WTC11 (cell line): ENCODE results near the gene DHX29. TPM values are rescaled to one million over a fixed set of nuclear protein-coding genes. Genes with fewer than 3 reads are reported as not detected.

ENCODE experiments used
- ATAC-seq: fragments of 200-7000 bp; cut with Tn5 transposase; 2 replicates; pipeline ENCODE4 v1.10.0; 2021; ENCODE audit warnings: mild to moderate bottlenecking, moderate library complexity
- CTCF ChIA-PET: fragments of 300-600 bp; sonication (Branson Sonifier 250); formaldehyde crosslinking; loops from one replicate; lab custom pipeline; 2021; ENCODE audit warnings: antibody characterized with exemption; lab: Charles Lee
- POLR2A ChIA-PET: fragments of 350-600 bp; sonication (Branson Sonifier 250); formaldehyde crosslinking; loops from one replicate; lab custom pipeline; 2021; ENCODE audit warnings: antibody characterized with exemption; lab: Charles Lee
- DNase-seq: peaks from one replicate; pipeline ENCODE4 v3.0.0; 2021; ENCODE audit warnings: low spot score
- H3K27ac Mint-ChIP-seq: 2 replicates; pipeline ENCODE4 v1.8.0; 2021; ENCODE audit warnings: mixed read lengths
- H3K27me3 Mint-ChIP-seq: 2 replicates; pipeline ENCODE4 v1.8.0; 2021; ENCODE audit warnings: low read depth, mild to moderate bottlenecking, moderate library complexity, mixed read lengths
- H3K36me3 Mint-ChIP-seq: 2 replicates; pipeline ENCODE4 v1.8.0; 2021; ENCODE audit warnings: mixed read lengths
- H3K4me1 Mint-ChIP-seq: 2 replicates; pipeline ENCODE4 v1.8.0; 2022; ENCODE audit warnings: mixed read lengths
- H3K4me3 Mint-ChIP-seq: 2 replicates; pipeline ENCODE4 v1.8.0; 2021; ENCODE audit warnings: mild to moderate bottlenecking, moderate library complexity, mixed read lengths
- H3K9me3 Mint-ChIP-seq: 2 replicates; pipeline ENCODE4 v1.8.0; 2021; ENCODE audit warnings: mixed read lengths
- CREB1 ChIP-seq: sonication (generic); formaldehyde crosslinking; IDR thresholded peaks from 2 replicates; pipeline ENCODE4 v1.8.0; 2023; ENCODE audit warnings: mild to moderate bottlenecking, missing genetic modification reagents
- ETV6 ChIP-seq: sonication (generic); formaldehyde crosslinking; IDR thresholded peaks from 2 replicates; pipeline ENCODE4 v1.8.1; 2022; ENCODE audit warnings: mild to moderate bottlenecking, missing genetic modification reagents
- FOXJ3 ChIP-seq: sonication (generic); formaldehyde crosslinking; IDR thresholded peaks from 2 replicates; pipeline ENCODE4 v1.9.0; 2021; ENCODE audit warnings: missing genetic modification reagents, mild to moderate bottlenecking, borderline replicate concordance
- GABPB1 ChIP-seq: sonication (generic); formaldehyde crosslinking; IDR thresholded peaks from 2 replicates; pipeline ENCODE4 v1.8.1; 2023; ENCODE audit warnings: mild to moderate bottlenecking, missing genetic modification reagents
- GRHL2 ChIP-seq: fragments of 250-450 bp; sonication (Bioruptor Pico); IDR thresholded peaks from 2 replicates; pipeline ENCODE4 v1.8.0; 2022; ENCODE audit warnings: mild to moderate bottlenecking, moderate library complexity; ENCODE audit not compliant: insufficient replicate concordance, severe bottlenecking
- IRF2 ChIP-seq: sonication (generic); formaldehyde crosslinking; IDR thresholded peaks from 2 replicates; pipeline ENCODE4 v1.8.0; 2022; ENCODE audit warnings: low read depth, missing genetic modification reagents, borderline replicate concordance
- JUN ChIP-seq: sonication (generic); formaldehyde crosslinking; IDR thresholded peaks from 2 replicates; pipeline ENCODE4 v1.8.0; 2023; ENCODE audit warnings: mild to moderate bottlenecking, missing genetic modification reagents
- RORB ChIP-seq: fragments of 250-450 bp; sonication (Bioruptor Pico); IDR thresholded peaks from 2 replicates; pipeline ENCODE4 v1.9.0; 2021; ENCODE audit warnings: mild to moderate bottlenecking
- SOX15 ChIP-seq: fragments of 250-450 bp; sonication (Bioruptor Pico); IDR thresholded peaks from 2 replicates; pipeline ENCODE4 v1.9.0; 2021; ENCODE audit warnings: mild to moderate bottlenecking
- TEAD1 ChIP-seq: sonication (generic); formaldehyde crosslinking; IDR thresholded peaks from 2 replicates; pipeline ENCODE4 v1.8.0; 2022; ENCODE audit warnings: mild to moderate bottlenecking, missing genetic modification reagents
- ZBTB21 ChIP-seq: sonication (generic); formaldehyde crosslinking; IDR thresholded peaks from 2 replicates; pipeline ENCODE4 v1.8.1; 2023; ENCODE audit warnings: mild to moderate bottlenecking, missing genetic modification reagents, borderline replicate concordance
- ZNF263 ChIP-seq: sonication (generic); formaldehyde crosslinking; IDR thresholded peaks from 2 replicates; pipeline ENCODE4 v1.8.1; 2022; ENCODE audit warnings: low read depth, mild to moderate bottlenecking, moderate library complexity, missing genetic modification reagents
- total RNA-seq: library from RNA; stranded (reverse); gene quantifications from 3 replicates; pipeline ENCODE4 v1.2.3, GENCODE V29; 2021
- TF ChIP-seq, protein P1 (sequence below): sonication (generic); formaldehyde crosslinking; IDR thresholded peaks from 2 replicates; pipeline ENCODE4 v1.8.1; 2023; ENCODE audit warnings: mild to moderate bottlenecking, missing genetic modification reagents
- TF ChIP-seq, protein P2 (sequence below): sonication (generic); formaldehyde crosslinking; IDR thresholded peaks from 2 replicates; pipeline ENCODE4 v1.8.0; 2023; ENCODE audit warnings: missing genetic modification reagents, mild to moderate bottlenecking, borderline replicate concordance
- TF ChIP-seq, protein P3 (sequence below): sonication (generic); formaldehyde crosslinking; conservative IDR thresholded peaks from 2 replicates; pipeline ENCODE4 v1.8.1; 2022; ENCODE audit warnings: mild to moderate bottlenecking, missing genetic modification reagents
- TF ChIP-seq, protein P4 (sequence below): fragments of 250-450 bp; sonication (Bioruptor Pico); IDR thresholded peaks from 2 replicates; pipeline ENCODE4 v1.9.0; 2021; ENCODE audit warnings: moderate library complexity, mild to moderate bottlenecking, inconsistent platforms, borderline replicate concordance
- TF ChIP-seq, protein P5 (sequence below): fragments of 250-450 bp; sonication (Bioruptor Pico); IDR thresholded peaks from 2 replicates; pipeline ENCODE4 v1.9.0; 2021; ENCODE audit warnings: mild to moderate bottlenecking, borderline replicate concordance
- TF ChIP-seq, protein P6 (sequence below): sonication (generic); formaldehyde crosslinking; IDR thresholded peaks from 2 replicates; pipeline ENCODE4 v1.8.0; 2022; ENCODE audit warnings: mild to moderate bottlenecking, missing genetic modification reagents

The DHX29 gene
- total RNA-seq, 1 experiment from 2014 or later, result 29.7 TPM

DNA sequence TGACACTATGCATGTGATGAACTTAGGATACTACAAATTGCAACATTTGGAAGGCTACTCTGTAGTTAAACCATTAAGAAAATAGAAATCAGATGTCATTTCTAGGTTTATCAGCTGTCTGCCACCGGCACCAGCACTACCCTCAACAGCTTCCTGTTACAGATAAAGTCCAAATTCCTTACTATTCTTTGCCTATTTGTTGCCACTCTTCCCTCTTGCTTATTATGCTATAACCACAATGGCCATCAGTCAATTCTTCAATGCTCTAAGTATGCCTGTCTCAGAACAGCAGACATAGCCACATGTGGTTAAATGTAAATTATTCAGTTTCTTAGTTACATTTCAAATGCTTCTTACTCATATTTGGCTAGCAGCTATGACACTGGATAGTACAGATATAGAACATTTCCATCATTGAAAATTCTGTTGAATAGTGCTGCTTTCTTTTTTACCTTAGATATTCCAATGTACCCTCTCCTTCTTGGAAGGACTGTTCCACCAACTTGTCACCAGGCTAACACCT, 21.0 kb downstream of the DHX29 start (continued):
- TF ChIP-seq IRF2 (no peak), CREB1 (CRISPR knock-in tag) (no peak)
- TF ChIP-seq, protein P1, sequence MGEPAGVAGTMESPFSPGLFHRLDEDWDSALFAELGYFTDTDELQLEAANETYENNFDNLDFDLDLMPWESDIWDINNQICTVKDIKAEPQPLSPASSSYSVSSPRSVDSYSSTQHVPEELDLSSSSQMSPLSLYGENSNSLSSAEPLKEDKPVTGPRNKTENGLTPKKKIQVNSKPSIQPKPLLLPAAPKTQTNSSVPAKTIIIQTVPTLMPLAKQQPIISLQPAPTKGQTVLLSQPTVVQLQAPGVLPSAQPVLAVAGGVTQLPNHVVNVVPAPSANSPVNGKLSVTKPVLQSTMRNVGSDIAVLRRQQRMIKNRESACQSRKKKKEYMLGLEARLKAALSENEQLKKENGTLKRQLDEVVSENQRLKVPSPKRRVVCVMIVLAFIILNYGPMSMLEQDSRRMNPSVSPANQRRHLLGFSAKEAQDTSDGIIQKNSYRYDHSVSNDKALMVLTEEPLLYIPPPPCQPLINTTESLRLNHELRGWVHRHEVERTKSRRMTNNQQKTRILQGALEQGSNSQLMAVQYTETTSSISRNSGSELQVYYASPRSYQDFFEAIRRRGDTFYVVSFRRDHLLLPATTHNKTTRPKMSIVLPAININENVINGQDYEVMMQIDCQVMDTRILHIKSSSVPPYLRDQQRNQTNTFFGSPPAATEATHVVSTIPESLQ (CRISPR knock-in tag), result no peak

DNA sequence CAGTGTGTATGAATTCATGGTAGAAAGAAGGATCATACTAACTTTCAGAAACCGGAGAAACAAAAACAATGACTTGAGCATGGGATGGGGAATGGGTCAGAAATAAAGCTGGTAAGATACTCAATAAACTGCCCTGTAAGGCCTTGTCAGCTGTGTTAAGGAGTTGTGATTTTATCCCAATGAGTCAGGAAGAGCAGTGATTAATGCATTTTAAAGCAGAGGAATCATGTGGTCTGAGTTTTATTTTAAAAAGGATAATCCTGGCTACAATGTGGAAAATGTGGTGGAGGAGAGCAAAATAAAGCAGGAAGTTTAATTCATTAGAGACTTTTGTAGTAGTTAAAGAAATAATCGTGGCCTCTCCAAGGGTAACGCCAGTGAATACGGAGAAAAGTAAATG, 28.7 kb downstream of the DHX29 start:
- ChIA-PET CTCF (no interaction called here), POLR2A (no interaction called here)
- Mint-ChIP-seq H3K4me1 (no peaks in the 10 kb centered on the region), H3K27ac (no peak overlapping the region), H3K36me3 (peaks cover 35% of the 10 kb centered on the region), H3K4me3 (no peak overlapping the region), H3K27me3 (no peaks in the 10 kb centered on the region), H3K9me3 (no peaks in the 10 kb centered on the region)
- TF ChIP-seq ETV6 (no peak), SOX15 (CRISPR knock-in tag) (no peak), GABPB1 (CRISPR knock-in tag) (no peak), ZNF263 (CRISPR knock-in tag) (no peak), GRHL2 (CRISPR knock-in tag) (no peak), FOXJ3 (CRISPR knock-in tag) (no peak)
- TF ChIP-seq, protein P2, sequence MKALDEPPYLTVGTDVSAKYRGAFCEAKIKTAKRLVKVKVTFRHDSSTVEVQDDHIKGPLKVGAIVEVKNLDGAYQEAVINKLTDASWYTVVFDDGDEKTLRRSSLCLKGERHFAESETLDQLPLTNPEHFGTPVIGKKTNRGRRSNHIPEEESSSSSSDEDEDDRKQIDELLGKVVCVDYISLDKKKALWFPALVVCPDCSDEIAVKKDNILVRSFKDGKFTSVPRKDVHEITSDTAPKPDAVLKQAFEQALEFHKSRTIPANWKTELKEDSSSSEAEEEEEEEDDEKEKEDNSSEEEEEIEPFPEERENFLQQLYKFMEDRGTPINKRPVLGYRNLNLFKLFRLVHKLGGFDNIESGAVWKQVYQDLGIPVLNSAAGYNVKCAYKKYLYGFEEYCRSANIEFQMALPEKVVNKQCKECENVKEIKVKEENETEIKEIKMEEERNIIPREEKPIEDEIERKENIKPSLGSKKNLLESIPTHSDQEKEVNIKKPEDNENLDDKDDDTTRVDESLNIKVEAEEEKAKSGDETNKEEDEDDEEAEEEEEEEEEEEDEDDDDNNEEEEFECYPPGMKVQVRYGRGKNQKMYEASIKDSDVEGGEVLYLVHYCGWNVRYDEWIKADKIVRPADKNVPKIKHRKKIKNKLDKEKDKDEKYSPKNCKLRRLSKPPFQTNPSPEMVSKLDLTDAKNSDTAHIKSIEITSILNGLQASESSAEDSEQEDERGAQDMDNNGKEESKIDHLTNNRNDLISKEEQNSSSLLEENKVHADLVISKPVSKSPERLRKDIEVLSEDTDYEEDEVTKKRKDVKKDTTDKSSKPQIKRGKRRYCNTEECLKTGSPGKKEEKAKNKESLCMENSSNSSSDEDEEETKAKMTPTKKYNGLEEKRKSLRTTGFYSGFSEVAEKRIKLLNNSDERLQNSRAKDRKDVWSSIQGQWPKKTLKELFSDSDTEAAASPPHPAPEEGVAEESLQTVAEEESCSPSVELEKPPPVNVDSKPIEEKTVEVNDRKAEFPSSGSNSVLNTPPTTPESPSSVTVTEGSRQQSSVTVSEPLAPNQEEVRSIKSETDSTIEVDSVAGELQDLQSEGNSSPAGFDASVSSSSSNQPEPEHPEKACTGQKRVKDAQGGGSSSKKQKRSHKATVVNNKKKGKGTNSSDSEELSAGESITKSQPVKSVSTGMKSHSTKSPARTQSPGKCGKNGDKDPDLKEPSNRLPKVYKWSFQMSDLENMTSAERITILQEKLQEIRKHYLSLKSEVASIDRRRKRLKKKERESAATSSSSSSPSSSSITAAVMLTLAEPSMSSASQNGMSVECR (CRISPR knock-in tag), result no peak
- TF ChIP-seq, protein P3, sequence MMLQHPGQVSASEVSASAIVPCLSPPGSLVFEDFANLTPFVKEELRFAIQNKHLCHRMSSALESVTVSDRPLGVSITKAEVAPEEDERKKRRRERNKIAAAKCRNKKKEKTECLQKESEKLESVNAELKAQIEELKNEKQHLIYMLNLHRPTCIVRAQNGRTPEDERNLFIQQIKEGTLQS (CRISPR knock-in tag), result no peak
- TF ChIP-seq, protein P4, sequence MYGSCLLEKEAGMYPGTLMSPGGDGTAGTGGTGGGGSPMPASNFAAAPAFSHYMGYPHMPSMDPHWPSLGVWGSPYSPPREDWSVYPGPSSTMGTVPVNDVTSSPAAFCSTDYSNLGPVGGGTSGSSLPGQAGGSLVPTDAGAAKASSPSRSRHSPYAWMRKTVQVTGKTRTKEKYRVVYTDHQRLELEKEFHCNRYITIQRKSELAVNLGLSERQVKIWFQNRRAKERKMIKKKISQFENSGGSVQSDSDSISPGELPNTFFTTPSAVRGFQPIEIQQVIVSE (CRISPR knock-in tag), result no peak
- ATAC-seq (no peak), DNase-seq (no peak)

DNA sequence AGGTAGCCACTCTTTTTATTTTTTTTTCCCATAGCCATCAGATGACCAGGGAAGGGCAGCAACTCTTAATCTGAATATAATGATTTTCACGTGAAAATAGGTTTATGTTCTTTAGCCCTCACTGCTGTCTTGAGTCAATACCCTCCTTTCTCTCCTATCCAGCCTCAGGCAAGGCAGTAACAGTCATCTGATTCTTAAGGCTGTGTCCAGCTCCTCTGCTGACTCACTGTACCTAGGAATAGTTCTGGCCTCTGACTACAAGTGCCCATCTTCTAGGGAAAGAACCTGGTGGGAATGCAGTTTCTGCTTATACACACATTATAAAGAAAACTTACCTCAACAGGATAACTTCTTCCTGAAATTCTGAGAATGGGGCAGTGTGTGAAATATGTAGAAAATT, 30.7 kb downstream of the DHX29 start:
- ChIA-PET POLR2A (no interaction called here), CTCF (interaction anchor here (0.8 kb wide), 1 partner anchor 43 kb away, joined by 3 read pairs; no protein-coding TSS in a partner anchor)
- Mint-ChIP-seq H3K27me3 (no peaks in the 10 kb centered on the region), H3K36me3 (peaks cover 36% of the 10 kb centered on the region), H3K27ac (no peak overlapping the region), H3K4me3 (no peak overlapping the region), H3K9me3 (no peaks in the 10 kb centered on the region), H3K4me1 (no peaks in the 10 kb centered on the region)
- no peak for ATAC-seq
- no peak for DNase-seq
- TF ChIP-seq, protein P5, sequence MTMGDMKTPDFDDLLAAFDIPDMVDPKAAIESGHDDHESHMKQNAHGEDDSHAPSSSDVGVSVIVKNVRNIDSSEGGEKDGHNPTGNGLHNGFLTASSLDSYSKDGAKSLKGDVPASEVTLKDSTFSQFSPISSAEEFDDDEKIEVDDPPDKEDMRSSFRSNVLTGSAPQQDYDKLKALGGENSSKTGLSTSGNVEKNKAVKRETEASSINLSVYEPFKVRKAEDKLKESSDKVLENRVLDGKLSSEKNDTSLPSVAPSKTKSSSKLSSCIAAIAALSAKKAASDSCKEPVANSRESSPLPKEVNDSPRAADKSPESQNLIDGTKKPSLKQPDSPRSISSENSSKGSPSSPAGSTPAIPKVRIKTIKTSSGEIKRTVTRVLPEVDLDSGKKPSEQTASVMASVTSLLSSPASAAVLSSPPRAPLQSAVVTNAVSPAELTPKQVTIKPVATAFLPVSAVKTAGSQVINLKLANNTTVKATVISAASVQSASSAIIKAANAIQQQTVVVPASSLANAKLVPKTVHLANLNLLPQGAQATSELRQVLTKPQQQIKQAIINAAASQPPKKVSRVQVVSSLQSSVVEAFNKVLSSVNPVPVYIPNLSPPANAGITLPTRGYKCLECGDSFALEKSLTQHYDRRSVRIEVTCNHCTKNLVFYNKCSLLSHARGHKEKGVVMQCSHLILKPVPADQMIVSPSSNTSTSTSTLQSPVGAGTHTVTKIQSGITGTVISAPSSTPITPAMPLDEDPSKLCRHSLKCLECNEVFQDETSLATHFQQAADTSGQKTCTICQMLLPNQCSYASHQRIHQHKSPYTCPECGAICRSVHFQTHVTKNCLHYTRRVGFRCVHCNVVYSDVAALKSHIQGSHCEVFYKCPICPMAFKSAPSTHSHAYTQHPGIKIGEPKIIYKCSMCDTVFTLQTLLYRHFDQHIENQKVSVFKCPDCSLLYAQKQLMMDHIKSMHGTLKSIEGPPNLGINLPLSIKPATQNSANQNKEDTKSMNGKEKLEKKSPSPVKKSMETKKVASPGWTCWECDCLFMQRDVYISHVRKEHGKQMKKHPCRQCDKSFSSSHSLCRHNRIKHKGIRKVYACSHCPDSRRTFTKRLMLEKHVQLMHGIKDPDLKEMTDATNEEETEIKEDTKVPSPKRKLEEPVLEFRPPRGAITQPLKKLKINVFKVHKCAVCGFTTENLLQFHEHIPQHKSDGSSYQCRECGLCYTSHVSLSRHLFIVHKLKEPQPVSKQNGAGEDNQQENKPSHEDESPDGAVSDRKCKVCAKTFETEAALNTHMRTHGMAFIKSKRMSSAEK (CRISPR knock-in tag), result no peak
- TF ChIP-seq, protein P6, sequence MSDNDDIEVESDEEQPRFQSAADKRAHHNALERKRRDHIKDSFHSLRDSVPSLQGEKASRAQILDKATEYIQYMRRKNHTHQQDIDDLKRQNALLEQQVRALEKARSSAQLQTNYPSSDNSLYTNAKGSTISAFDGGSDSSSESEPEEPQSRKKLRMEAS (CRISPR knock-in tag), result no peak
- TF ChIP-seq RORB (CRISPR knock-in tag) (no peak), ZBTB21 (CRISPR knock-in tag) (no peak), TEAD1 (CRISPR knock-in tag) (no peak), JUN (CRISPR knock-in tag) (no peak), ETV6 (no peak), FOXJ3 (CRISPR knock-in tag) (no peak)
